ENCODE measurements around the gene EHD3.

EHD3 gene

GRCh38 chr2:31244101-31244500 is 10.1 kb downstream of the EHD3 start:
- Histone ChIP-seq H3K9me3 (ENCODE audit: insufficient read depth, low read length) (no peaks in the 10 kb centered on the region), H2AFZ (ENCODE audit: low read depth, low read length, severe bottlenecking) (no peak overlapping the region), H3K4me3 (ENCODE audit: insufficient read depth, low read length, poor library complexity, severe bottlenecking) (no peak overlapping the region), H3K27me3 (ENCODE audit: low read length) (no peaks in the 10 kb centered on the region), H3K36me3 (ENCODE audit: low read length) (no peaks in the 10 kb centered on the region), H3K27ac (ENCODE audit: low read depth, low read length) (no peak overlapping the region), H4K20me1 (ENCODE audit: low read depth, low read length) (no peaks in the 10 kb centered on the region), H3K4me2 (ENCODE audit: low read depth, low read length, poor library complexity, severe bottlenecking) (no peak overlapping the region), H3K9ac (ENCODE audit: low read length) (no peak overlapping the region), H3K79me2 (ENCODE audit: insufficient read depth, low read length) (no peaks in the 10 kb centered on the region), H3K9me2 (replicated peaks; ENCODE audit: insufficient read depth, low read length) (no peaks in the 10 kb centered on the region), H3F3A (ENCODE audit: insufficient read depth) (no peaks in the 10 kb centered on the region)
- no peak for TF ChIP-seq EZH2phosphoT487 (conservative IDR thresholded peaks at IDR 0.05; ENCODE audit: low read length)
- TF ChIP-seq, protein P1, sequence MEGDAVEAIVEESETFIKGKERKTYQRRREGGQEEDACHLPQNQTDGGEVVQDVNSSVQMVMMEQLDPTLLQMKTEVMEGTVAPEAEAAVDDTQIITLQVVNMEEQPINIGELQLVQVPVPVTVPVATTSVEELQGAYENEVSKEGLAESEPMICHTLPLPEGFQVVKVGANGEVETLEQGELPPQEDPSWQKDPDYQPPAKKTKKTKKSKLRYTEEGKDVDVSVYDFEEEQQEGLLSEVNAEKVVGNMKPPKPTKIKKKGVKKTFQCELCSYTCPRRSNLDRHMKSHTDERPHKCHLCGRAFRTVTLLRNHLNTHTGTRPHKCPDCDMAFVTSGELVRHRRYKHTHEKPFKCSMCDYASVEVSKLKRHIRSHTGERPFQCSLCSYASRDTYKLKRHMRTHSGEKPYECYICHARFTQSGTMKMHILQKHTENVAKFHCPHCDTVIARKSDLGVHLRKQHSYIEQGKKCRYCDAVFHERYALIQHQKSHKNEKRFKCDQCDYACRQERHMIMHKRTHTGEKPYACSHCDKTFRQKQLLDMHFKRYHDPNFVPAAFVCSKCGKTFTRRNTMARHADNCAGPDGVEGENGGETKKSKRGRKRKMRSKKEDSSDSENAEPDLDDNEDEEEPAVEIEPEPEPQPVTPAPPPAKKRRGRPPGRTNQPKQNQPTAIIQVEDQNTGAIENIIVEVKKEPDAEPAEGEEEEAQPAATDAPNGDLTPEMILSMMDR (IDR thresholded peaks at IDR 0.05; ENCODE audit: insufficient read depth, low read length, poor library complexity, severe bottlenecking), result no peak

GRCh38 chr2:31246184-31246852 is 12.4 kb downstream of the EHD3 start:
- H3K4me2 ChIP-seq (ENCODE audit: low read depth, low read length, poor library complexity, severe bottlenecking), result no peak overlapping the region

DNA sequence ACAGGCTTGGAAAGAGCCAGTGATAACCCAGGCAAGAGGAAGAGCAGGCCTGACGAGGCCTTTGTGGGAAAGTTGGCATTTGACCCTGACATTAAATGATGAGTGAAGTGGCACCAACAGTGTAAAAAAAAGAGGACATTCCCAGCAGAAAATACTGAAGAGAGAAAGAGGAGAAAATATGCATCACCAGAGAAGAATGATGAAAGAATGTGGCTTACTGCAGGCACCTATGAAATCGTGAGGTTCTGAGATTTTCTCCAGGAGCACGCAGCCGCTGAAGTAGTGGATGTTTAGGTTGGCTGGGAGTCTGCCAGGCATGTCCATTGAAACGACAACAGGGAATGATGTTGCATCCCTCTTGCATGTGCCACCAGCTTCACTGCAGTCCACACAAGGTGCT is 13.8 kb downstream of the EHD3 start:
- Histone ChIP-seq H3K27me3 (ENCODE audit: low read length) (no peaks in the 10 kb centered on the region), H3K4me3 (ENCODE audit: insufficient read depth, low read length, poor library complexity, severe bottlenecking) (no peak overlapping the region), H3K9ac (ENCODE audit: low read length) (no peak overlapping the region), H3F3A (ENCODE audit: insufficient read depth) (no peaks in the 10 kb centered on the region), H3K27ac (ENCODE audit: low read depth, low read length) (no peak overlapping the region), H3K36me3 (ENCODE audit: low read length) (no peaks in the 10 kb centered on the region), H2AFZ (ENCODE audit: low read depth, low read length, severe bottlenecking) (no peak overlapping the region), H3K9me3 (ENCODE audit: insufficient read depth, low read length) (no peaks in the 10 kb centered on the region), H4K20me1 (ENCODE audit: low read depth, low read length) (no peaks in the 10 kb centered on the region), H3K4me2 (ENCODE audit: low read depth, low read length, poor library complexity, severe bottlenecking) (no peak overlapping the region), H3K79me2 (ENCODE audit: insufficient read depth, low read length) (no peaks in the 10 kb centered on the region), H3K9me2 (replicated peaks; ENCODE audit: insufficient read depth, low read length) (no peaks in the 10 kb centered on the region)
- no peak for TF ChIP-seq EZH2phosphoT487 (conservative IDR thresholded peaks at IDR 0.05; ENCODE audit: low read length)
- TF ChIP-seq, protein P1 (IDR thresholded peaks at IDR 0.05; ENCODE audit: insufficient read depth, low read length, poor library complexity, severe bottlenecking), result no peak

More at GRCh38 chr2:31246184-31246852, 12.4 kb downstream of the EHD3 start:
- no peaks in the 10 kb centered on the region for H3K27me3 ChIP-seq (ENCODE audit: low read length)
- no peaks in the 10 kb centered on the region for H3K9me2 ChIP-seq (replicated peaks; ENCODE audit: insufficient read depth, low read length)
- H3K9ac ChIP-seq (ENCODE audit: low read length), result no peak overlapping the region
- H3K4me3 ChIP-seq (ENCODE audit: insufficient read depth, low read length, poor library complexity, severe bottlenecking), result no peak overlapping the region
- no peak for TF ChIP-seq EZH2phosphoT487 (conservative IDR thresholded peaks at IDR 0.05; ENCODE audit: low read length)
- TF ChIP-seq, protein P1 (IDR thresholded peaks at IDR 0.05; ENCODE audit: insufficient read depth, low read length, poor library complexity, severe bottlenecking), result no peak
- H3K9me3 ChIP-seq (ENCODE audit: insufficient read depth, low read length), result no peaks in the 10 kb centered on the region
- no peak overlapping the region for H3K27ac ChIP-seq (ENCODE audit: low read depth, low read length)
- no peaks in the 10 kb centered on the region for H3K79me2 ChIP-seq (ENCODE audit: insufficient read depth, low read length)
- H3F3A ChIP-seq (ENCODE audit: insufficient read depth), result no peaks in the 10 kb centered on the region
- H2AFZ ChIP-seq (ENCODE audit: low read depth, low read length, severe bottlenecking), result no peak overlapping the region
- no peaks in the 10 kb centered on the region for H3K36me3 ChIP-seq (ENCODE audit: low read length)
- H4K20me1 ChIP-seq (ENCODE audit: low read depth, low read length), result no peaks in the 10 kb centered on the region

Measured in SU-DHL-6 (cell line).